ENCODE data around the gene SEMA4D. TPM values are rescaled to one million over a fixed set of nuclear protein-coding genes. Genes with fewer than 3 reads are reported as not detected.

Gene SEMA4D
- total RNA-seq, 1 donor from 2014 or later, result 46.2 TPM

DNA sequence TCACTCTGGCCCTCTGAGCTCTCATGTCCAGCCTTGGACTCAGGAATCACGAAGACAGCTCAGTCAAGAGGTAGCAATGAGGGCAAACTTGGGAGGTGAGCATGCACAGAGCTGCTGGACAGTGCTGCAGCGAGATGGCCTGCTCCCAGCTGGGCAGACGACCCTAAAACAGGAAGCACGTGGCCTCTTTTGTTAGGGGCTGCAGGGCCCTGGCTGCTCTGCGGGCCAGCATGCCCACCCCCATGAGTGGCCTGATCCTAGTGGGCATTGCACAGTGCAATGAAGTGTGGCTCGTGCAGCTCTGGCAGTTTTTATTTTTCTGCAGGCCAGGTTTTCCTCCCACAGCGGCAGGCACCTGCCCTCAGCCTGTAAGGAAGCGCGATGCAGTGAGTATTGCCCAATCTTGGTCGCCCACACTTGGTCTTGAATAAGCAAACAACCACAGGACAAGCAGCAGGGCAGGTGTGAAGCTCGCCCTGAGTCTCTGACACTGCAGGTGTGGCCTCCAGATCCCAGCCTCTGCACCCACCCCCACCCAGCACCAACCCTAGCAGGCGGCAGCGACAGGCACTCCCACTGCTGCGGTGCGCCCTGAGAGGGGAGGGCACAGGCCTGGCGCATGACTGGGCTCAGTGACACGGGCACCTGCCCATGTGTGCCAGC, 60.8 kb downstream of the SEMA4D start:
- peaks cover 58% of the 10 kb centered on the region for H3K4me1 ChIP-seq
- H3K27ac ChIP-seq, result no peak overlapping the region
- DNase-seq, result peak; percentile 82
- peak; percentile 64 for ATAC-seq
- TF ChIP-seq, protein P1, sequence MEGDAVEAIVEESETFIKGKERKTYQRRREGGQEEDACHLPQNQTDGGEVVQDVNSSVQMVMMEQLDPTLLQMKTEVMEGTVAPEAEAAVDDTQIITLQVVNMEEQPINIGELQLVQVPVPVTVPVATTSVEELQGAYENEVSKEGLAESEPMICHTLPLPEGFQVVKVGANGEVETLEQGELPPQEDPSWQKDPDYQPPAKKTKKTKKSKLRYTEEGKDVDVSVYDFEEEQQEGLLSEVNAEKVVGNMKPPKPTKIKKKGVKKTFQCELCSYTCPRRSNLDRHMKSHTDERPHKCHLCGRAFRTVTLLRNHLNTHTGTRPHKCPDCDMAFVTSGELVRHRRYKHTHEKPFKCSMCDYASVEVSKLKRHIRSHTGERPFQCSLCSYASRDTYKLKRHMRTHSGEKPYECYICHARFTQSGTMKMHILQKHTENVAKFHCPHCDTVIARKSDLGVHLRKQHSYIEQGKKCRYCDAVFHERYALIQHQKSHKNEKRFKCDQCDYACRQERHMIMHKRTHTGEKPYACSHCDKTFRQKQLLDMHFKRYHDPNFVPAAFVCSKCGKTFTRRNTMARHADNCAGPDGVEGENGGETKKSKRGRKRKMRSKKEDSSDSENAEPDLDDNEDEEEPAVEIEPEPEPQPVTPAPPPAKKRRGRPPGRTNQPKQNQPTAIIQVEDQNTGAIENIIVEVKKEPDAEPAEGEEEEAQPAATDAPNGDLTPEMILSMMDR (IDR thresholded peaks at IDR 0.05), result no peak
- no peaks in the 10 kb centered on the region for H3K9me3 ChIP-seq
- H3K4me3 ChIP-seq, result no peak overlapping the region
- H3K36me3 ChIP-seq, result no peaks in the 10 kb centered on the region
- intact Hi-C loops (cut with DNase I), result no loop called here
- no peaks in the 10 kb centered on the region for H3K27me3 ChIP-seq

DNA sequence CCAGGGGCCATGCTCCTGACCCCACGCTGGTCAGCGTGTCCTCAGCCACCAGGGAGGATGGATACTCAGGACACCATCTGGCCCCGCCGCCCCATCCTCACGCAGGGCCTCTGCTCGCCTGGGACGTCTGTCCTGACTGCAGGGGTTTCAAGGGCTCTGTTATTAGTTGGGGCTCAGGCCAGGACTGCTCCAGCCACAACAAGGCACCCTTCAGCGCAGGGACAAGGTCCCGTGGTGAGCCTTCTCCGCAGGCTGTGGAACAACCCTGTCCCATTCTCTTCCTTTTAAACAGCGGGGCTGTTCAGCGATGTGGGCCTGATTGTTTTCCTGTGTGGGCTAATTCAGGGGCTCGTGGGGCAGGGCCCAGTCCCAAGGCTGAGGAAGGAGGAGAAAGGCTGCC, 61.6 kb downstream of the SEMA4D start:
- no peak overlapping the region for H3K4me3 ChIP-seq
- TF ChIP-seq, protein P1 (IDR thresholded peaks at IDR 0.05), result no peak
- no peaks in the 10 kb centered on the region for H3K36me3 ChIP-seq
- DNase-seq (no peak), ATAC-seq (no peak)
- no peaks in the 10 kb centered on the region for H3K27me3 ChIP-seq
- peaks cover 55% of the 10 kb centered on the region for H3K4me1 ChIP-seq
- no peaks in the 10 kb centered on the region for H3K9me3 ChIP-seq
- intact Hi-C loops (cut with DNase I), result no loop called here
- no peak overlapping the region for H3K27ac ChIP-seq

DNA sequence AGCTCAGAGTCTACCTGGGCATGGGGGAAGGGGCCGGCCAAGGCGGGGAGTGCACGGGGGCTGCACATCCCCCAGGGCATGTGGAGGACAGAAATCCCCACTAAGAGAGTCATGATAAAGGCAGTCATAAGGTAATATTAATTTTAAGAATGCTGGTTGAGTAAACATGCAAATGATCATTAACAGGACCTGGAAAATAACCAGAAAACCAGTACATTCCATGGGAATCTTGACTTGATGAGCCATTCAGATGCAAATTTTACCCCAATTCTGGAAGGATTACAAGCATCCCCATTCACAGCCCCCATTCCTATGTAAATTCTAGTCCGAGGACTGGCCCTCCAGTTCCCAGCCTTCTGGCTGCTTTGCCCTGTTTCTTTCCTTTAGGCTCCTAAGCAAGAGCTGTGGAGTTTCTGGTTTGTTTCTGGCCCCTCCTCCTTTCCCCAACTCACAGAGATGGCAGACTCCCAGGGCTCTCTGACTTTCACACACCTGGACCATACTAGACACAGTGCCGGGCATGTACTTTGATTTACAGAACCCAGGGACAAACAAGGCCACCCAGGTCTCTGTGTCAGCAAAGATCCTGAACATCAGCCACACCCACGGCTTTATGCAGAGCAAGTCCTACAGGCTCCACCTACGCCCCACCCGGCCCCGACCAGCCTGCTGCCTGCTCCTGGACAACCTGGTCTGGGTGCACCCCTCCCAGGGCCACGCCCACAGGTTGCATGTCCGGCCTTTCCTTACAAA, 62.7 kb downstream of the SEMA4D start:
- TF ChIP-seq, protein P1 (IDR thresholded peaks at IDR 0.05), result no peak
- H3K4me3 ChIP-seq, result no peak overlapping the region
- DNase-seq (peak; percentile 86), ATAC-seq (peak; percentile 62)
- H3K27ac ChIP-seq, result no peak overlapping the region
- peaks cover 44% of the 10 kb centered on the region for H3K4me1 ChIP-seq
- H3K27me3 ChIP-seq, result no peaks in the 10 kb centered on the region
- intact Hi-C loops (cut with DNase I), result no loop called here
- H3K9me3 ChIP-seq, result no peaks in the 10 kb centered on the region
- H3K36me3 ChIP-seq, result no peaks in the 10 kb centered on the region

DNA sequence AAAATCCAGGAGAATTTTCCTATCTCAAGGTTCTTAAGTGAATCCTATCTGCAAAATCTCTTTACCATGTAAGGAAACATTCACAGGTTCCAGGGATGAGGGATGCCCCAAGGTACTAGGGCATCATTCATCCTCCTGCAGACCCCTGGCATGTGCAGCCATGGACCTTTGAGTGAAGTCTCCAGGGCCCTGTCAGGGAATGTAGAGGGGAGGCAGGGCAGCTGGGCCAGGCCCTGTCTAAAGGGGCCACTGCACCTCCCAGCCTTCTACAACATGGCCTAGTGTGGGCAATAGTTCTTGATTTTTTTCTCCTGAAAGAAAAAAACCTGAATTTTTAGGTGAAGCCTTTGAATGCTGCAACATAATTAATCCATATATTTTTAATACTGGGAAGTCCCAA, 63.3 kb downstream of the SEMA4D start:
- Histone ChIP-seq H3K27ac (no peak overlapping the region), H3K27me3 (no peaks in the 10 kb centered on the region), H3K36me3 (no peaks in the 10 kb centered on the region), H3K4me1 (peaks cover 38% of the 10 kb centered on the region), H3K9me3 (no peaks in the 10 kb centered on the region), H3K4me3 (no peak overlapping the region)
- DNase-seq (no peak), ATAC-seq (no peak)
- TF ChIP-seq, protein P1 (IDR thresholded peaks at IDR 0.05), result no peak
- intact Hi-C loops (cut with DNase I), result no loop called here

DNA sequence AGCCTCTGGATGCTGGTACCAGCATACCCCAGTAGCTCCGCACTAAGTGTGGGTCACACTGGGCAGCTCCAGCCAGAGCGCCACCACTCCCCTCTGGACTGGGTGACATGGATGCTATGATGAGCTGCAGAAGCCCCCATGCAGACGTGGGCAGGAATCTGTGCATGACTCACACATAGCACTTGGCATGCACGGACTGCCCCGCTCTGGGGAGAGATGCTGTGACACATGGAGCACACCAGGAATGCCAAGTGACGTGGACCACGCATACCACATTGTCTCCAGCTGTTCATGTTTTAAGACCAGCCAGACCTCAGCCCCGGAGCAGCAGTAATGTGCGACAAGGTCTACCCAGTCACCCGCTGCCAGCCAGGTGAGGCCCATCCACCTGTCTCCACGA, 64.1 kb downstream of the SEMA4D start:
- no peak for ATAC-seq
- intact Hi-C loops (cut with DNase I), result no loop called here
- no peaks in the 10 kb centered on the region for H3K27me3 ChIP-seq
- TF ChIP-seq, protein P1 (IDR thresholded peaks at IDR 0.05), result no peak
- no peaks in the 10 kb centered on the region for H3K36me3 ChIP-seq
- no peak for DNase-seq
- peaks cover 38% of the 10 kb centered on the region for H3K4me1 ChIP-seq
- no peak overlapping the region for H3K27ac ChIP-seq
- no peaks in the 10 kb centered on the region for H3K9me3 ChIP-seq
- H3K4me3 ChIP-seq, result no peak overlapping the region
